ENCODE measurements around the gene AGTPBP1. TPM values are rescaled to one million over a fixed set of nuclear protein-coding genes. Genes with fewer than 3 reads are reported as not detected.

AGTPBP1 gene
- total RNA-seq, 4 donors from 2014 or later, result 12.5 to 15.1 (median 14.0) TPM

DNA sequence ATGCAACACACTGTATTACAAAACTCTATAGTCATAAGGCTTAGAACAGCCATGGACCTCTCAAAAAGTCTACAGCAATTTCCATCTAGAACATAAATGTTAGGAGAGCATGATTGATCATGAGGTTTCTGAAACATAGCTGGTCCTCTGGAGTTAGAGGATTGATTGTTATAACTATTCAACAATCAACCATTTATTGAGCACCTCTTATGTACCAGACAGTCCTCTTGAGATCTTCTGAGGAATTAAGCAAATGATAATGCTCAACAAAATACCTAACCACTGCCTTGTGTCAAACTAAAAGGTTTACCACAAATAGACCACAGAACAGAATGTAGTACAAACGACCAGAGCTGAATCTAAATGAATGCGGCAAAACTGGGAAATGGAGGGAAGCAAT lies 3.4 kb upstream of the AGTPBP1 start:
- 85 to 86% methylated on average over 2 of the region's 2 CpGs for WGBS, 2 donors
- DNase-seq (ENCODE audit: low spot score in 2 of 2), result no peak
- TF ChIP-seq CTCF (IDR thresholded peaks at IDR 0.05) (no peak), POLR2A (IDR thresholded peaks at IDR 0.05) (no peak)
- no peak overlapping the region for H3K4me3 ChIP-seq (ENCODE audit: low read depth, poor library complexity, severe bottlenecking)
- intact Hi-C loops (cut with DNase I; ENCODE audit: low total_unique reads), result no loop called here

DNA sequence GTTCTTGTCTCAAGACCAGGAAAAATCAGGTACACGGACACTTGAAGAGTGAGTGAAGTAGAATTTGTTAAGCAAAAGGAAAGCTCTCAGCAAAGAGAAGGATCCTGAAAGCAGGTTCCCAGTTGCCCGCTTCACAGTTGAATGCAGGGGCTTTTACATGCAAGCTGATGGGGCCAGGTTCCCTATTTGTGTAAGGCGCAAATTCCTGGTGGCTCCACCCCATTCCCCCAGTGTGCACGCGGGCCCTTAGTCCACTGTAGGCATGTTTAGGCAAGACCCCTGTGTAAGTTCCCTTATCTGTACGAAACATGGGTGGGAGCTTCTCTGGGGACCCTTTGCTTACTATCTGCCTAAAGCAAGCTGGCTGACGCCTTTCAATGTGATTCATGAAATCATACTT lies 2.7 kb upstream of the AGTPBP1 start:
- DNase-seq (ENCODE audit: low spot score in 2 of 2), result no peak
- TF ChIP-seq CTCF (IDR thresholded peaks at IDR 0.05) (no peak), POLR2A (IDR thresholded peaks at IDR 0.05) (no peak)
- WGBS, 2 donors, result 78 to 86% methylated on average over 7 of the region's 7 CpGs
- intact Hi-C loops (cut with DNase I; ENCODE audit: low total_unique reads), result no loop called here
- H3K4me3 ChIP-seq (ENCODE audit: low read depth, poor library complexity, severe bottlenecking), result no peak overlapping the region

- intact Hi-C loops (cut with DNase I; ENCODE audit: low total_unique reads), result no loop called here
- H3K4me3 ChIP-seq (ENCODE audit: low read depth, poor library complexity, severe bottlenecking), result no peak overlapping the region
- DNase-seq (ENCODE audit: low spot score in 2 of 2), result peak in 1 of 2 donors; percentile 46
- WGBS, 2 donors, result 39 to 46% methylated on average over 14 of the region's 14 CpGs
- TF ChIP-seq POLR2A (IDR thresholded peaks at IDR 0.05) (no peak), CTCF (IDR thresholded peaks at IDR 0.05) (no peak)
These were observed 1.7 kb upstream of the AGTPBP1 start for GRCh38 chr9:85743275-85744128.

- WGBS, 2 donors, result 0 to 1% methylated on average over 4 of the region's 4 CpGs
- TF ChIP-seq POLR2A (IDR thresholded peaks at IDR 0.05), result no peak
- no peak for TF ChIP-seq CTCF (IDR thresholded peaks at IDR 0.05)
- peak overlapping the region; percentile 61 for H3K4me3 ChIP-seq (ENCODE audit: low read depth, poor library complexity, severe bottlenecking)
- intact Hi-C loops (cut with DNase I; ENCODE audit: low total_unique reads), result no loop called here
- no peak for DNase-seq (ENCODE audit: low spot score in 2 of 2)
These were observed 813 bp upstream of the AGTPBP1 start for GRCh38 chr9:85742597-85742936.

- TF ChIP-seq POLR2A (IDR thresholded peaks at IDR 0.05), result no peak
- no peak for TF ChIP-seq CTCF (IDR thresholded peaks at IDR 0.05)
- peak overlapping the region; percentile 87 for H3K4me3 ChIP-seq (ENCODE audit: low read depth, poor library complexity, severe bottlenecking)
- intact Hi-C loops (cut with DNase I; ENCODE audit: low total_unique reads), result no loop called here
- 0 to 1% methylated on average over 22 to 39 of the region's 75 CpGs for WGBS, 2 donors
- peak; percentile 28 to 85 for DNase-seq (ENCODE audit: low spot score in 2 of 2)
These were observed 469 bp downstream of the AGTPBP1 start for GRCh38 chr9:85741095-85741874.

Data from lower leg skin (tissue), 4 donors.